GM12873 (cell line): ENCODE measurements around the gene ATRNL1.

Source experiments
- TF ChIP-seq, protein P1 (sequence below): IDR thresholded peaks from 2 replicates; pipeline ENCODE4 v1.5.1; 2012; ENCODE audit warnings: low read depth, mild to moderate bottlenecking, moderate library complexity, low read length, control low read depth; ENCODE audit not compliant: insufficient read depth; ENCODE audit errors: missing control alignments

ATRNL1 gene

DNA sequence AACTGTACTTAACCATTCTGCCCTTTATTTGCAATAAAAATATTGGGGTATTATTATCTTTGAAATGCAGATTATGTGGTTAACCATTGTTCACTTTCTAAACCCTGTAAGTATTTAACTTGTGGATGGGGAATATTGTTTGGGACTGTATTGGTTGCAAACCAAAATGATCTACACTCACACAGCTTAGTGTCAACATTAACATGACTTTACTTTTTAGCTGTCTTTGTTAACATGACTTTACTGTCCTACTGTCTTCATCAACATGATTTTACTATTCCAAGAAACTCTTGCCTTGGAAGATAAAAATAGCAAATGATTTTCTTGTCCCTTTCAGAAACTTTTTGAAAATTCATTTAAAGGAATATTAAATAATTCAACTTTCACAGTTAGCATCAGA lies 708.3 kb downstream of the ATRNL1 start:
- TF ChIP-seq, protein P1, sequence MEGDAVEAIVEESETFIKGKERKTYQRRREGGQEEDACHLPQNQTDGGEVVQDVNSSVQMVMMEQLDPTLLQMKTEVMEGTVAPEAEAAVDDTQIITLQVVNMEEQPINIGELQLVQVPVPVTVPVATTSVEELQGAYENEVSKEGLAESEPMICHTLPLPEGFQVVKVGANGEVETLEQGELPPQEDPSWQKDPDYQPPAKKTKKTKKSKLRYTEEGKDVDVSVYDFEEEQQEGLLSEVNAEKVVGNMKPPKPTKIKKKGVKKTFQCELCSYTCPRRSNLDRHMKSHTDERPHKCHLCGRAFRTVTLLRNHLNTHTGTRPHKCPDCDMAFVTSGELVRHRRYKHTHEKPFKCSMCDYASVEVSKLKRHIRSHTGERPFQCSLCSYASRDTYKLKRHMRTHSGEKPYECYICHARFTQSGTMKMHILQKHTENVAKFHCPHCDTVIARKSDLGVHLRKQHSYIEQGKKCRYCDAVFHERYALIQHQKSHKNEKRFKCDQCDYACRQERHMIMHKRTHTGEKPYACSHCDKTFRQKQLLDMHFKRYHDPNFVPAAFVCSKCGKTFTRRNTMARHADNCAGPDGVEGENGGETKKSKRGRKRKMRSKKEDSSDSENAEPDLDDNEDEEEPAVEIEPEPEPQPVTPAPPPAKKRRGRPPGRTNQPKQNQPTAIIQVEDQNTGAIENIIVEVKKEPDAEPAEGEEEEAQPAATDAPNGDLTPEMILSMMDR, result no peak

GRCh38 chr10:115801992-115802391 lies 708.8 kb downstream of the ATRNL1 start:
- TF ChIP-seq, protein P1, result no peak

DNA sequence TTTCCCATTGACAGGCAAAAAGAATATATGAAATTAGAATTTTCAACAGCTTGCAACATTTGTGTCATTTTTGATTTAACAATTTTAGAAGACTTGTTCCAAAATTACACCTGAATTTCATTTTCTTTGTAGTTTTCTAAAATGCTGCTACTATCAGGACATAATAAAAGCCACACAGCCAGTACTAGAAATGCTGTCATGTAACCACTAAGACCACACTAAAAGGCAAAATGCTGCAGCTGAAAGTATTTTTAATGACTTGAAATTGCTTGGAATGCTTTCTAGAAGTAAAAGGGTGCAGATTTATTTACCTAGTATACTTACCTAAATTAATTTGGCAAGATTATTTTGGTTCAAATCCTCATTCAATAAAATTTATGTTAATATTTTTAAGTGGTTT lies 709.7 kb downstream of the ATRNL1 start:
- TF ChIP-seq, protein P1, result no peak

- TF ChIP-seq, protein P1, result no peak
Observed at GRCh38 chr10:115814542-115814941, 721.4 kb downstream of the ATRNL1 start.

GRCh38 chr10:115818012-115818411 lies 724.8 kb downstream of the ATRNL1 start:
- TF ChIP-seq, protein P1, result no peak

DNA sequence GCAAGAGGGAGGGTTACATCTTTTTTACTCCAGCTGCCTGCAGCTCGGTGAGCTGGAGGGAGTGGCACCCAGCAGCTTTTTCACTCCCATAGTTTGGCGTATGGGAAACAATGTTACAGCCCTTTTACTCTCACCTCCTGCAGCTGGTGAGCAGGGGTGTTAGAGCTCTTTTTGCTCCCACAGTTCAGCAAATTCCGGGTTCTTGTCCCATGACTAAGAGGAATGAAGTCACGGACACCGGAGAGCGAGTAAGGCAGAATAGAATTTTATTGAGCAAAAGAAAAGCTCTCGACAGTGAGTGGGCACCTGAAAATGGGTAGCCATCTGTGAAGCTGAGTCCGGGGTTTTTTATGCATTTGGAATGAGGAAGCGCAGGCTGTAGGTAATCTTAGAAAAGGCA lies 733.2 kb downstream of the ATRNL1 start:
- TF ChIP-seq, protein P1, result no peak

DNA sequence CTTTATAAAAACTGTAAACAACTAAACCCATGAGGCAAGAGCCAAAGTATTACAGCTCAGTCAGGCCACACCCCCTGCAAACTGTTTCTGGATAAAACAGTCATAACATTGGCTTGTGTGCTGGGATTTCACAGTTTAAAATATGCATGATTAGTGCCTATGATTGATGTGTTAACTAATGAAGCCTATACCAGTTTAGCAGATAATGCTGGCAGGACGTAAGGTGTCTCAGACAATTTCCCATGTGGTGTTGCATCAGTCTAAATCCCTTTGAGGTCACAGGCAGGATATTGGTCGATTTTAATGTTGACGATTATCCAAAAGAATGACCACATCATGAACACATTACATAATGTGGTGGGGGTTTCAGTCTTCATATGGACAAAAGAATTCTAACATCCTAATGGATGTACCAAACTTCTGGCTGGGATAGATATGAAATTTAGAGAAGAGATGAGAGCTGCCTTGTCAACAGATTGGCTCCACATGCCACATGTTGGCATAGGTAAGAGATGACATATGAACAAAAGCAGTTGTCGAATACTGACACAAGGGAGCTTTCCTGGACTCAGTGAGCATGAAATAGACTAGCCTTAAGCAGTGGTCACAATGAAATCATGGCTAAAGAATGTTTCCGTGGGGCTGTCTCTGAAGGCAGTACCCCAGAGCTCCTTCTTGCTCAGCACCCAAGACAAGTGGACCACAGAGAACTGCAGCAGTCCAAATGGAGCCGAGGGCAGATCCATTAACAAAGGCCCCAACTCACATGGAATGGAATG lies 734.3 kb downstream of the ATRNL1 start:
- TF ChIP-seq, protein P1, result no peak
